A172 (cell line): ENCODE data around the gene ZDHHC8. TPM values are rescaled to one million over a fixed set of nuclear protein-coding genes. Genes with fewer than 3 reads are reported as not detected.

Experiments used
- DNase-seq: peaks from one replicate; pipeline ENCODE4 v3.0.0-alpha.2; 2015; ENCODE audit warnings: low spot score
- total RNA-seq: library from RNA; depleted of rRNA; stranded (reverse); fragments of >200 nt; shearing (Covaris generic); gene quantifications from 2 replicates; pipeline ENCODE4 v1.2.3, GENCODE V29; 2014

ZDHHC8 gene
- total RNA-seq, 1 experiment from 2014 or later = 8.6 TPM

DNA sequence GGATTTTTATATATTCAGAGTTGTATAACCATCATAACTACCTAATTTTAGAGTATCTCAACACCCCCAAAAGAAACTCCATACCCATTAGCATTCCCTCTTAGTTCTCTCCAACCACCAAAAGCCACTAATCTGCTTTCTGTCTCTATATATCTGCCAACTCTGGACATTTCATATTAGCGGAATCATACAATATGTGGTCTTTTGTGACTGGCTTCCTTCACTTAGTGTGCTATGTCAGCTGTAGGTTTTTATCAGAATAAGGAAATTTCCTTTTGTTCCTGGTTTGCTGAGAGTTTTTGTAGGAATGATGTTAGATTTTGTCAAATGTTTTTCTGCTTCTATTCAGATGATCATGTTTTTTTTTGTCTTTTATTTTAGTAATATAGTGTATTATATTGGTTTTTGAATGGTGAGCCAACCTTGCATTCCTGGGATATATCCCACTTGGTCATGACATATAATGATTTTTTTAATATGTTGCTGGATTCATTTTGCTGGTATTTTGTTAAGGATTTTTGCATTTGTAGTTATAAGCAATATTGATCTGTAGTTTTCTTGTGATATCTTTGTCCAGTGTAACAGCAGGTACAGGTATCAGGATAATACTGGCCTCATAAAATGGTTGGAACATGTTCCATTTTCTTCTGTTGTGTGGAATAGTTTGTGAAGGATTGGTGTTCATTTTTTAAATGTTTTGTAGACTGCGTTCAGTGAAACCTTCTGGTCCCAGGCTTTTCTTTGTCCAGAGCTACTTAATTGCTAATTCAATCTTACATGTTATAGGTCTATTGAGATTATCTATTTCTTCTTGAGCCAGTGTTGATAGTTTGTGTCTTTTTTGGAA is 34.8 kb upstream of the ZDHHC8 start:
- no peak for DNase-seq

DNA sequence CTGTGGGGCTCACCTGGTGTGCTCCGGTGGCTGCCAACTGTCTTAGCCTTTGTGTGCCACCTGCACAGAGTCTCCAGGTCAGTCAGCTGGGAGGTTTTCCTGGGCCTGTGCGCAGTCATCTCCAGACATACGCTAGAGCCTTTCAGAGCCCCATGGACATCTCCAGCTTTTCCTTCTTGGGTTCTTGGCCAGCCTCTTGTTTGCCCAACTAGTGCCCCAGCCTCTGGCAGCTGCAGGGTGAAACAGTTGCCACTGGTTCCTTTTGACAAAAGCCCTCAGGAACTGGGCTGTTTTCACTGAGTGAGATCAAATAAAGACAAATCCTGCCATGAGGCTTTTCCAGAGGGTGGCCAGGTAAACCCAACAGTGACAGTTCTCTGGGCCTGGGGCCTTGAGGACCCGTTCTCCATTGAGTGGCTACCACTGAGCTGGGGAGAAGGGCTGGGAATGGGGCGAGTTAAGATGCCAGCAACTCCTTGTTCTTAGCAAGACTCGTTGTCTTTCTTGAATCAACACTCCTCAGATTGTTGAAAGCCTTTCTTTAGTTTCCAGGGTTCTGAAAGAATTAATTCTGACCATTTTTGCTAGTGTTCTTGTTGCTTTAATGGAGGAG is 32.4 kb upstream of the ZDHHC8 start:
- DNase-seq = no peak

DNA sequence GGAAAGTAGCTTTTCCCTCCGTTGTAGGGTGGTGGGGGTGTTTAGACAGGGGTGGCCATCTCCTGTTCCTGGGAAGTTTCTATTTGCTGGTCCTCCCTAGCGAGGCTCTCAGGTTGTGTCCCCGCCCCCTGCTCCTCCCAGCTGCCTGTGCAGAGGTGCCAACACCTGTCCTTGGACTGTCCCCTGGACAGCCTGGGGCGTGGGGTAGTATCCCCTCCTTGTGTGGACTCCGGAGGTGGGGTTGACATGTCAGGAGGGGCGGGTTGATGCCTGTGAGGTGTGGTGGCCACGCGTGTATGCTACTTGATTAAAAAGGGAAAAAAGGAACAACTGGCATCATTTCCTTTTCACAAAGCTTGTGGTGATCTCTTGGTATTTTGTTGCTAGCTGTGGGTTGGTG is 30.0 kb upstream of the ZDHHC8 start:
- no peak for DNase-seq

DNA sequence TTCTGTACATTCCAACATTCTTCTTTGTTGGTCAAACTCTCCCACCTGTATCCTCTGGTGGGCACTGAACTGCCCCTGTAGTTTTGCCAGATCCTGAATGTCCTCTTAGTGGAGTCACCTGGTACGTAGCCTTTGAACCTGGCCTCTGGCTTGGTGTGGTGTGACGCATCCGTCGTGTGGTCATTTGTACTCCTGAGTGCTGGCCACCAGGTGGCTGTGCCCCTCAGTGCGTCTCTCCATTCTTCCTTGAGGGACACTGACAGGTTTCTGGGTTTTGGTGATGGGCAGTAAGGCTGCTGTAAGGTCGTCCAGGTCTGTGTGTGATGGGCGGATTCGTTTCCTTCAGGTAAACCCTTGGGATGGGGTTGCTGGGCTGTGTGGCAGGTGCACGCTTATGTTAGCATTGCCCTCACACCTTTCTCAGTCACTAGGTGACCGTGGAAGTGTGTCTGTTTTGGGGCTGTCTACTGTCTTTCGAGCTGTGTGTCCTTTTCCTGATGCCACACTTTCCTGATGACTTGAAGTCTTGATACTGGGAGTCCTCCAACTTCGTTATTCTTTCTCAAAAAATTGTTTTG is 29.3 kb upstream of the ZDHHC8 start:
- no peak for DNase-seq

DNA sequence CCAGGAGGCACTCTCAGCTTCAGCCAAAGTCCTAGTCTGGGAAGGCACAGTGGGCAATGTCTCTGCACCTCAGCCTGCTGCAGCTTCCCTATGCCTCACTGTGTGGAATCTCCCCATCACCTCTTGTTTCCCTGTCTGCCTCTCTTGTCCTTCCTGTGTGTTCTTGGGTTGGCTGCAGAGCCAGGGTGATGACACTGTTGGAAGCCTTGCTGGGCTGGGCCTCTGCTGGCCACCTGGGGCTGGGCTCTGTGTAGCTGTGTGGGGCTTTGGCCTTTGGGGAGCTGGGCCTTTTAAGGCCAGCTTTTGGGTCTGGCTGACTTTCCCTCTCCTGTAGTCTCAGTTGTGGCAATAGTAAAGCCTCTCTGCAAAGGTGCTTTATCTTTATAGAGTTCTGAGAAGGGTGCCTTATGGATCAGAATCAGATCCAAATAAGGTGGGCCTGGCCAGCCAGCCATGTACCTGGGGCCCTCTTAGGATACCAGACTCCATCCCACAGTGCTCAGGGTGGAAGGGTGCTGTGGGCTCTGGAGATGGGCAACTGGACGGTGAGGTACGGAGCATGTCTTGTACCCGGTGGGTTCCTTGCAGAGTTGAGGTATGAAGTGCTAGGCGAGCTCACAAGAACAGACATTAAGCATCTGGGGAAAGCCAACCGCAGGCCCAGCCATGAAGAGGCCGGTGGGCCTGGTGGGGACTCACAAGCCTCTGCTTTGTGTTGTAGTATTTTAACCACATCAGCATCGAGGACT is 26.0 kb upstream of the ZDHHC8 start:
- no peak for DNase-seq

DNA sequence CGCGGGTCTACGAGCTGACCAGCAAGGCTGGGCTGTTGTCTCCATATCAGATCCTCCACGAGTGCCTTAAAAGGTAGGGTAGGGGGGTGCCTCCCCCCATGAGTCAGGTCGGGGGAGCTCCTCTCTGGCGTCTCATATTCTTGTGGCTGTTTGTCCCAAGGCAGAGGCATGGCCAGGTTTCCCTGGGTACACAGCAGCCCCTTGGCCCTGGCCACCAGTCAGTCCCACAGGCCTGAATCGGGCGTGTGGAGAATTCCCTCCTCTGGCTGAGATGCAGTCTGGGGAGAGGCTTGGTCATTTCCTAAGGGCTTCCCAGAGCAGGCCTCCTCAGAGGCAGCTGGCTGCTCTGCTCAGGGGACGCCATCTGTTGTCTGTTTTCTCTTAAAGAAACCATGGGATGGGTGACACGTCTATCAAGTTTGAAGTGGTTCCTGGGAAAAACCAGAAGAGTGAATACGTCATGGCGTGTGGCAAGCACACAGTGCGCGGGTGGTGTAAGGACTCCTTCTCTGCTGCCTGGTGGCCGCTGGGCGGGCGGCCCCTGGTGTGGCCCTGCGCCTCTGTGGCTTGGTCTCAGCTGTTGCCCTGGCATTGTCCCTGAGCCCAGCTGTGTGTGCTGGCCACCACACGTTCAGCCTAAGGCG is 25.3 kb upstream of the ZDHHC8 start:
- no peak for DNase-seq

DNA sequence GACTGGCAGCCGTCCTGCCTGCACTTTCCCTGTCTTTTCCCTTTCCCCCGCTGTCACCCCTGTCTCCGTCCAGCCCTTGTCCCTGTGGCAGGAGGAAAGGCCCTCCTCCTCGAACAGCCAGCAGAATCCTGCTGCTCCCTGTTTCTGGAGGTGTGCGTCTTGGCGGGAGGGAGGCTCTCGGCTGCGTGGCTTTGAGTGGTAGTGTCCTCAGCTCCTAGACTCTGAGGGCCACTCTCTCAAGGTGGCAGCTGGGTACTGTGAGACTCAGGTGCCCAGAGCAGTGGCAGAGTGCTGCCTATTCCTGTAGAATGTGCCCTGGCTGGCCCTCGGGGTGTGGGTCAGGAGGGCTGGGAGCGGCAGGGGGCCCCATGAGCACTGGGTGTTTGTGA is 24.8 kb upstream of the ZDHHC8 start:
- DNase-seq = no peak

DNA sequence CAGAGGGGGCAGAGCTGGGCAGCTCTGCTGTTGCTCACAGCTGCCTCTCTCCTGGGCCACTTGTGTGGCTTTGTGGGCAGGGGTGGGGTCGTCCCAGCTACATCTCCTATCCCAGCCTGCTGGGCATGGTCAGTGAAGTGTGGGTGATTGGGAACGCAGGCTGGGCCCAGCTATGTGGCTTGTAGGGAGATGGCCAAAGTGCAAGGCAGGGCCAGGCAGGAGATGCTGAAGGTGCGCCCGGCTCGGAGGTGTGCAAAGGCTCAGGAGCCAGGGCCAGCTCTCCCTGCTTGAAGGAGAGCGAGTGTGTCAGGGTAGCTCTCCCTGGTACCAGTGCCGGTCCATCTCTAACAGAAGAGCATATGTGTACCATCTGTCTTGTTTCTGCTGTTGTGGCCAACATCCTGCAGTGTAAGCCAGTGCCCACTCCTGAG is 24.1 kb upstream of the ZDHHC8 start:
- no peak for DNase-seq

DNA sequence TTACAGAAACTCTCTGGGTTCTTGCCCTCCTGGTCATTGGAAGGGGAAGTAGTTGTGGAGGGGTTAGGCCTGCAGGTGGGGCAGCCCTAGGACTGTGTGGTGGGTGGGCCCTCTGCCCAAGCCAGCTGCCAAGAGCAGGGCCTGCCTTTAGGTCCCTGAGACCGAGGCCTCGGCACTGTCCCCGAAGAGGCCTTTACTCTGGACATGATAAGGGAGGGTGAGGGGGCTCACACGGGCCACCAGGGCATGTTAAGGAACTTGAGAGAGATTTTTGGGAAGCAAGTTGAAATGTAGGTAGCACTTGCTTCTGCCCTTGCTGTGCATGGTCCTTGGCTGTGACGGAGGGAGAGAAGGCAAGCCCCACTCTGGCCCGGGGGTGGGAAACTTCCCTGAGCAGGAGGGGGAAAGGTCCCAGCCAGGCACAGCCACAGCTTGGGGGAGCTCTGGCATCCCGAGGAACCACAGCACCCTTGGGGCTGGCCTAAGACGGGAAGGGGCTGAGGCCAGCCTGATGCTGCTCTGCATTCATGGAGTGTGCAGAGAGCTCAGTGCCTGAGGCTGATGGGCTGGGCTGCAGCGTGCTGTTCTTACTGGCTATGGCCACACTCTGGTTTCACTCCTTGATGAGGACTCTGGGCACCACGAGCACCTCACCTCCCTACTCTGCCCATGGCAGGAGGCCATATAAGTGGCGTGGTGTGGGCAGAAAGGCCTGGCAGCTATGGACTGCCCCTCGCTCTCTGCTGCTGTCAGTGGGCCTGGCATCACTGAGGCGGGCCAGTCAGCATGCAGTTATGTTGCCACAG is 23.4 kb upstream of the ZDHHC8 start:
- DNase-seq = no peak

DNA sequence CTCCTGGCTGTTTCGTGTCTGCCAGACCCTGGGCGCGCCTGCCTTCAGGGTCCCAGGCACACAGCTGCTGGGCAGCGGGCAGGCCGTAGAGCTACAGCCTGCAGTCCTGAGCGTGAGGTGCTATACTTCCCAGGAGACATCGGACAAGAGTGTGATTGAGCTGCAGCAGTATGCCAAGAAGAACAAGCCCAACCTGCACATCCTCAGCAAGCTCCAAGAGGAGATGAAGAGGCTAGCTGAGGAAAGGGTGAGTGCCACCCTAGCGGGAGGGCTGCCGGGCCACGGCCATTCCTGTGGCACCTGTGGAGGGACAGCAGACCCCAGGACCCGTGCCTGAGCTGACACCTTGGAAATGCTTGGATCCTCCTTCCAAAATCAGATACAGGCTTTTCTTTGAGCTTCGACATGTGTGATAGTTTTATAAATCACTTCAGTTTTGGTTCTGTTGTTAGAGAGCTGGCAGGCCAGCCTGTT is 22.8 kb upstream of the ZDHHC8 start:
- no peak for DNase-seq

DNA sequence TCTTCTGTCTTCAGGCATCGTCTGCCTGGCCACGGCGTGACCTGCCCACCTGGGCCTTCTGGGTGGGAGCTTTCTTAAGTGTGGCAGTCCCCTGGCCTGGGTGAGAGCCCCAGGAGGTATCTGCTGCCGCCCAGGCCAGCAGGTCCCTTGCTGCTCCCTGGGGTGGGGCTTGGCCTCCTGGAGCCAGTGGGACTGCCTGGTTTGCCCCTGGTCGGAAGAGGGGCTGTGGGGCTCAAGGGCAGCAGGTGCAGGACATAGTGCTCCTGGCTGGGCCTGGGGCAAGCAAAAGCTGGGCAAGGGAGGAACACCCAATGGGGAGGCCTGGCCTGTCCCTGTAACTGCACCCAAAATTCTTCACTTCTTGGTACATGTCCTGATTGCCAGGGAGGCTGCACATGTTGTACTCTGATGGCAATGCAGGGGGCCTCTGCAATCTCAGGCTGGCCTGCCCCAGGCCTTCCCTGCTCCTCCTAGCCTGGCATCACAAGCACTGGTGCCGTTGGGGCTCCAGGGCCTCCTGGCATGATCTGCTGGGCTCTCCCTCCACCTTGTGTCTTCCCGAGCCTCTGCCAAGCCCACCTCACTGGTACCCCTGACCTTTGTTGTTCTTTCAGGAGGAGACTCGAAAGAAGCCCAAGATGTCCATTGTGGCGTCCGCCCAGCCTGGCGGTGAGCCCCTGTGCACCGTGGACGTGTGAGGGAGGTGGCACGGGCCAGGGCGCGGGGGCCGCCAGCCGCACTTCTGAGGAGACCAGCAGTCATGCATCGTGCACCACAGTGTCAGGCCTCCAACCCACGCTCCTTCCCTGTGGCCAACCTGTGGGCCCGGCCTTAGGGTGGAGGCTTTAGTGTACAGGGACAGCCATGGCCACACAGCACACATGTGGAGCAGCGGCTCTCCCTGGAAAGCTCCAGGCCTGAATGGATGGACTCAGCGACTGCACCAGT is 21.9 kb upstream of the ZDHHC8 start:
- DNase-seq = no peak

DNA sequence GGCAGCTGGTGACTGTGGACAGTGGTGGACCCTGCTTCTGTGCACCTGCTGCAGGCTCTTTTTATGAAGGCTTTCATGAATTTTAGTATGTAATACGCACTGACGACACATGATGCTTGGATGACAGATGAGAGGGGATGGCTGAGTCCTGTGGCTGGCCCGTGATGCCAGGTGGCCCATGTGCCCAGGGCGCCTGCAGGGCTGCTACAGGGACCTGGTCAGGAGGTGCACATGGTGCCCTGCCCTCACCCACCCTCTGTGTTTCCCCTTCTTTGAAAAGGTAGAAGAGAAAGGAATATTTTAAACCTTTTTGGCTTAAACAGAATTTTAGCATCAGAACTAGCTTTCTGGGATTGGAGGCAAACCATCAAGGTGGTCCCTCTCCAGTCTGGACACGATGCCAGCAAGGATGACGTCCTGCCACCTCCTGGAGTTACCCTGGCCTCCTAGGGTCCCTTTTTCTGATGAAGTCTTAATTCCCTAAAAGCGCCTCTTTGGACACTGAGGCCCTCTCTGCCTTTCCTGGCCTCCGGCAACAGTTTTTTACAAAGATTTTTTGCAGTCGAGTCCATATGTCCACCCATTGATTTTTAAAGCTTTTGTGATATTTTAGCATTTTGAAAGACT is 21.1 kb upstream of the ZDHHC8 start:
- no peak for DNase-seq

DNA sequence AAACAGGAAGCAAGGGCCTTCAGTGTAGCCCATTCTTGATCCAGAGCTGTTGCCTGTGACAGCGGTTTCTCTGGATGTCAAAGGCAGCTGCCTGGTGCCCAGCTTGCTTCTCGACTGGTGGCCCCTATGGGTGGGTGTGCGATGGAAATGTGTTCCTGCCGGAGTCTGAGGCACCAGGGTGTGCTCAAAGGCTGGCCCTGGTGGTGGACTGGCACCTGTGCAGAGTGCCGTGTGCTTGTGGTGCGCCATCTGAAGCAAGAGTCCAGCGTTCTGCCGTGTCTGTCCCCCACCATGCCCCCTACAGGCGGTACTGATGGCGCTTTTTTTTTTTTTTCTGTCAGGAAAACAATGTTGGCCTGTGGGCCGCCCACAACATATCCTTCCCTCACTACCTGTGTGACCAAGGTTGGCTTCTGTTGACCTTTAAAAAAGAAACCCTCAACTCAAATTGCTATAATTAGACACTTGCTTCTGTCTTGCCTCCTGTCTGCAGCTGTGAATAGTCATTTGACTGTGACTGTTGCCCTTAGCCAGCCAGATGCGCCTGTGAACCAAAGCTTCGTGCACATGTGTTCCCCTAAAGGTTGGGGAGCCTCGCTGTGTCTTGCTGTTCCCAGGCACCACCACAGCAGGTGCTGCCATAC is 20.4 kb upstream of the ZDHHC8 start:
- peak; percentile 10 for DNase-seq

DNA sequence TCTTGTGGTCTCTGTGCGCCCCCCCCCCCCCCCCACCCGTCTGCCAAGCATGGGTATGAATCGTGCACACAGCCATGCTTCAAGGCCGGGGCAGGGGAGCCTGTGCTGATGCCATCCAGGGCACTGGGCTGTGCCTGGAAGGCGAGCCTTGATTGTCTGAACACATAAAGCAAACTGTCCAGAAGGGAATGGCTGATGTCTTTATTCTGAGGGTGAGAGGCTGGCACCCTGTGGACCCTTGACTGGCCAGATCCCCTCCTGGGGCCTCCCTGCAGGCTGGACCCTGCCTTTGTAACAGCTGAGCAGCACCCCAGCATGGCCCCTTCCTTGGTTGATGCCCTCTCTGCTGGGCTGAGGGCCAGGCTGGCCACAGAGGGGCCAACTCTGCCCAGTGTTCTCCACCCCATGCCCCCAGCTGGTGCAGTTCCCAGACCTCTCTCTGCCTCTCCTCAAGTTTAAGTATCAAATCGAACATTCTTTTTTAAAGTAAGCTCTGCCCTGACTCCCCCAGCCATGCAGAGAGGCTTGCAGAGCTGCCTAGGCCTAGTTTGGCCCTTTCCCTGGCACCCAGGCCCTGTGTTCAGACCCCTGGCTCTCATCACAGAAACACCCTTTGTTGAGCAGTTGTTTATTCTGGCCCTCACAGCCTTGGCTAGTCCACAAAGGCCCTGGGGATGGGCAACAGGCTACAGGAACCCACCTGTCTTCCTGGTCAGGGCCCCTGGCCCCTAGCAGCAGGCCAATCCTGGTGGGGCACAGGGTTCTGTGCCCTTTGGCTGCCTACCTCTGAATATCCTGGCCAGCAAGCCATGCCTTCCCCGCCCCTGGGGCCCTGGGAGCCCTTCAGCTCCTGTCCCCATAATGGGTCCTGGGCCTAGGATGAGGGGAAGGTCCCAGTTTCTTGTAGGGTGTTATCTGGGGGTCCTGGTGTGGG is 19.6 kb upstream of the ZDHHC8 start:
- DNase-seq = no peak

DNA sequence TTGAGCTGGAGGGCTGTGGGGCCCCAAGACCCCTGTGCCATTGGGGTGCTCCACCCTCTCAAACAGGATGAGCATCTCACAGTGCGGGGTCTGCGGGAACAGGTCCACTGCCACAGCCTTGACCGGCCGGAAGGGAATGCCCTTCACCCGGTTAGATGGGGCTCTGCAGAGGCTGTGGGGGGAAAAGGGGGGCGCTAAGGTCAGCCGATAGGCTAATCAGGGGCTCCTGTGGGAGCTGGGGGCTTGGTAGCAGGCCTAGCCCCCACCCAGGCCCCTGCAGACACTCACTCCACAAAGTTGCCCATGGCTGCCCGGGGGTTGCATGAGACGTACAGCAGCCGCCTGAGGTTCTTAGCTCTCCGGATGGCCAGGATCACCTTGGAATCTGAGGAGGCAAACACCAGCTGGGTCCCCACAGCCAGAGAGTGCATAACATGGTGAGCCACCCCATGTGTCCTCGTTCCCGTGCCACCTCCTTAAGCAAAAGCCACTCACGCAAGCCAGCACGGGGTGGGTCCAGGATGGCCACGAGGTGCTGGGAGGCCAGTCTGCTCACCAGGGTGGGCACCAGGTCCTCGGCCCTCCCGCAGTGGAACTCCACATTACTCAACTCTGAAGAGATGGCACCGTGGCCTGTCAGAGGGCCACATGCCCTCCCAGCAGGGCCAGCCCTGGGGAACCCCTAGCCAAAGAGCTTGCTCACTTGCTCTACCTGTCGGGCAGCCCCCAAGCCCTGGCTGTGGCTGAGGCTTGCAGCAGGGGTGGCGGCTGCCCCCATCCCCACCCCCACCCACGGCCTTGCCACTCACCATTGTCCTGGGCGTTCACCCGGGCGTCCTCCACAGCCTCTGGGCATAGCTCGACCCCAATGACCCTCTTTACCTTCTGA is 18.7 kb upstream of the ZDHHC8 start:
- no peak for DNase-seq

DNA sequence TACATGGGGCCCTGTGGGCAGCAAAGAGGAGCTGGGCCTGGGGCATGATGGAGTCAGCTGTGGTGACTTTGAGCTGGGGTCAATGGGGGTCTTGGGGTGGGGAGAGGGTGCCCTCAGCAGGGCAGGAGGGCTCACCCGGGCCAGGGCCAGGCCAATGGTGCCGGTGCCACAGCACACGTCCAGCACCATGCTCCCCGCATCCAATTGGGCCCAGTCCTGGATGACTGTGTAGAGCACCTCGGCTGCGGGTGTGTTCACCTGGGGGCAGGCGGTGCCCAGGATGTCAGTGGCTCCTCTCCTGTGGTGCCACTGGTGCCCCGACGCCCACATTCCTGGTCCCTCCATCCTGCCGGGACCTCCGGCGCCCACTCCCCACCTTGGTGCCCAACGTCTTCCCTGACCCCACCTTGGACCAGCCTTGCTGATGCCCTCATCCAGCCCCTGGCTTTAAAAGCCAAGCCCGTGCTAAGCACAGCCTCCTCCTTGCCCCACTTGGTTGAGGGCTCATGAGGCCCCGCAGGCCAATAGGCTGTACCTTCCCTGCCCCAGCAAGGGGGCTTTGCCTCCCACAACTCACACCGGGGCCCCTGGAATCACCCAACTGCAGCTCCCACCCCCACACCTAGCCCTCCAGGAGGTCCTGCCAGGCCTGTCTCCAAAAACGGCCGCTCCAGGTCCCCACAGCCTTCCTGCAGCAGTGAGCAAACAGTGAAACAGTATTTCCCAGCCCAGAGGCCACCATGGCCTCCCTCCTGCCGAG is 17.9 kb upstream of the ZDHHC8 start:
- DNase-seq = no peak
